K562 (cell line): ENCODE results near the gene RERE. TPM values are rescaled to one million over a fixed set of nuclear protein-coding genes. Genes with fewer than 3 reads are reported as not detected.

Source experiments
- CHD7 ChIP-seq: fragments of 200-600 bp; sonication (generic); IDR thresholded peaks from one replicate; pipeline ENCODE4 v1.6.1; 2012; ENCODE audit warnings: mild to moderate bottlenecking, low read depth, low read length, inconsistent platforms
- CREB5 ChIP-seq: fragments of 250-450 bp; sonication (Bioruptor Pico); IDR thresholded peaks from 2 replicates; pipeline ENCODE4 v1.5.0; 2020; ENCODE audit warnings: mild to moderate bottlenecking
- LARP7 ChIP-seq: fragments of 450-650 bp; IDR thresholded peaks from 2 replicates; pipeline ENCODE4 v1.6.1; 2016
- RFX5 ChIP-seq: IDR thresholded peaks from 2 replicates; pipeline ENCODE4 v1.6.1; 2011; ENCODE audit warnings: low read depth, mild to moderate bottlenecking, improper control_type of control experiment, low read length
- ZMIZ1 ChIP-seq, 2 experiments: fragments of 150-350 bp in 1 of 2; IDR thresholded peaks; 2 replicates each; pipeline ENCODE4 v1.6.1; 2012 to 2016; ENCODE audit warnings: low read depth in 2 of 2, low read length in 2 of 2, mild to moderate bottlenecking in 1 of 2, moderate library complexity in 1 of 2
- ZNF239 ChIP-seq: fragments of 250-450 bp; sonication (Bioruptor Pico); IDR thresholded peaks from 2 replicates; pipeline ENCODE4 v1.4.0; 2020; ENCODE audit warnings: mild to moderate bottlenecking
- polyA plus RNA-seq, 8 experiments: library from polyadenylated mRNA; depleted of rRNA in 4 of 8; stranded (reverse) in 5 of 8; unstranded in 3 of 8; fragments of >200 nt; fragmentation: Nextera tagmentation in 2 of 8; fragmentation: Illumina TruSeq in 1 of 8; extraction: Ambion mirVana in 2 of 8; extraction: Trizol in 1 of 8; gene quantifications; 2 replicates each; pipeline versions ENCODE4 v1.2.1 to v1.2.3, GENCODE V29; 2011 to 2014; ENCODE audit warnings: inconsistent platforms in 1 of 8, missing spikeins in 1 of 8
- total RNA-seq, 7 experiments: library from RNA; depleted of rRNA in 6 of 7; stranded (reverse); fragments of >200 nt in 6 of 7; fragmentation: Illumina TruSeq in 2 of 7; extraction: Trizol in 2 of 7; gene quantifications; 2 replicates each; pipeline versions ENCODE4 v1.2.1 to v1.2.3, GENCODE V29; 2011 to 2021; ENCODE audit warnings: low replicate concordance in 1 of 7
- TF ChIP-seq, protein P1 (sequence below), 2 experiments: fragments of 450-650 bp in 1 of 2; IDR thresholded peaks; 2 replicates each; pipeline ENCODE4 v1.6.1; 2011 to 2017; ENCODE audit warnings: low read depth in 2 of 2, antibody characterized with exemption in 1 of 2, borderline replicate concordance in 1 of 2, low read length in 1 of 2, mild to moderate bottlenecking in 1 of 2, mixed read lengths in 1 of 2; ENCODE audit not compliant: control insufficient read depth in 1 of 2

The RERE gene
- total and polyA plus RNA-seq, 9 of the 15 experiments (the other 6 are each of a cell fraction or from before 2014, with no cell fraction given) = 3.0 to 51.5 (median 13.4) TPM

GRCh38 chr1:8390707-8391106, 426.7 kb downstream of the RERE start (continued):
- TF ChIP-seq CHD7 = no peak
- TF ChIP-seq, protein P1, sequence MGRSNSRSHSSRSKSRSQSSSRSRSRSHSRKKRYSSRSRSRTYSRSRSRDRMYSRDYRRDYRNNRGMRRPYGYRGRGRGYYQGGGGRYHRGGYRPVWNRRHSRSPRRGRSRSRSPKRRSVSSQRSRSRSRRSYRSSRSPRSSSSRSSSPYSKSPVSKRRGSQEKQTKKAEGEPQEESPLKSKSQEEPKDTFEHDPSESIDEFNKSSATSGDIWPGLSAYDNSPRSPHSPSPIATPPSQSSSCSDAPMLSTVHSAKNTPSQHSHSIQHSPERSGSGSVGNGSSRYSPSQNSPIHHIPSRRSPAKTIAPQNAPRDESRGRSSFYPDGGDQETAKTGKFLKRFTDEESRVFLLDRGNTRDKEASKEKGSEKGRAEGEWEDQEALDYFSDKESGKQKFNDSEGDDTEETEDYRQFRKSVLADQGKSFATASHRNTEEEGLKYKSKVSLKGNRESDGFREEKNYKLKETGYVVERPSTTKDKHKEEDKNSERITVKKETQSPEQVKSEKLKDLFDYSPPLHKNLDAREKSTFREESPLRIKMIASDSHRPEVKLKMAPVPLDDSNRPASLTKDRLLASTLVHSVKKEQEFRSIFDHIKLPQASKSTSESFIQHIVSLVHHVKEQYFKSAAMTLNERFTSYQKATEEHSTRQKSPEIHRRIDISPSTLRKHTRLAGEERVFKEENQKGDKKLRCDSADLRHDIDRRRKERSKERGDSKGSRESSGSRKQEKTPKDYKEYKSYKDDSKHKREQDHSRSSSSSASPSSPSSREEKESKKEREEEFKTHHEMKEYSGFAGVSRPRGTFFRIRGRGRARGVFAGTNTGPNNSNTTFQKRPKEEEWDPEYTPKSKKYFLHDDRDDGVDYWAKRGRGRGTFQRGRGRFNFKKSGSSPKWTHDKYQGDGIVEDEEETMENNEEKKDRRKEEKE (IDR thresholded peaks at IDR 0.05; ENCODE audit: borderline replicate concordance in 1 of 2, control insufficient read depth in 1 of 2, low read depth in 2 of 2, low read length in 1 of 2) = no peak
- no peak for TF ChIP-seq RFX5
- peak; percentile 69; the same call in 1 of the 2 replicates for TF ChIP-seq LARP7
- TF ChIP-seq ZNF239 (CRISPR knock-in tag) = no peak
- TF ChIP-seq ZMIZ1 (IDR thresholded peaks at IDR 0.05; ENCODE audit: low read depth in 2 of 2, low read length in 2 of 2) = no peak
- TF ChIP-seq CREB5 = no peak
